Neuronal stem cell (in vitro differentiated cells): Measurements from ENCODE around the gene IFT43.
A peak's percentile ranks its signal among the peaks of the same experiment; 100 is the strongest.

Experiments used
- DNase-seq: peaks from one replicate; pipeline ENCODE4 v3.0.0-alpha.2; 2013; ENCODE audit warnings: low spot score
- H2AFZ ChIP-seq: one replicate; pipeline ENCODE4 v1.6.1; 2013; ENCODE audit warnings: mild to moderate bottlenecking, low read length, inconsistent platforms
- H2AK5ac ChIP-seq: 2 replicates; pipeline ENCODE4 v1.6.1; 2013; ENCODE audit warnings: low read depth, mild to moderate bottlenecking, inconsistent platforms, low read length, moderate library complexity, mixed read lengths
- H2BK120ac ChIP-seq: 2 replicates; pipeline ENCODE4 v1.6.1; 2013; ENCODE audit warnings: low read depth, mild to moderate bottlenecking, inconsistent platforms, low read length, moderate library complexity, mixed read lengths
- H2BK12ac ChIP-seq: one replicate; pipeline ENCODE4 v1.6.1; 2013; ENCODE audit warnings: low read length, inconsistent platforms
- H2BK15ac ChIP-seq: 2 replicates; pipeline ENCODE4 v1.6.1; 2013; ENCODE audit warnings: mild to moderate bottlenecking, low read length, inconsistent platforms, mixed read lengths
- H2BK5ac ChIP-seq: one replicate; pipeline ENCODE4 v1.6.1; 2013; ENCODE audit warnings: inconsistent platforms, mild to moderate bottlenecking, low read length, moderate library complexity
- H3K14ac ChIP-seq: one replicate; pipeline ENCODE4 v1.6.1; 2013; ENCODE audit warnings: low read length, inconsistent platforms
- H3K18ac ChIP-seq: 2 replicates; pipeline ENCODE4 v1.6.1; 2013; ENCODE audit warnings: low read length, inconsistent platforms
- H3K23ac ChIP-seq: 2 replicates; pipeline ENCODE4 v1.6.1; 2013; ENCODE audit warnings: low read depth, mild to moderate bottlenecking, mixed read lengths, low read length, inconsistent platforms; ENCODE audit not compliant: poor library complexity
- H3K27ac ChIP-seq: replicated peaks from 3 replicates; pipeline ENCODE4 v1.5.1; 2013; ENCODE audit warnings: low read length, inconsistent platforms
- H3K27me3 ChIP-seq, 3 experiments: 2 replicates each; pipeline ENCODE4 v1.6.1; 2013; ENCODE audit warnings: low read length in 3 of 3, mild to moderate bottlenecking in 2 of 3, inconsistent platforms in 1 of 3, low read depth in 1 of 3, mixed read lengths in 1 of 3, moderate library complexity in 1 of 3; ENCODE audit not compliant: control insufficient read depth in 3 of 3, insufficient read depth in 3 of 3
- H3K36me3 ChIP-seq, 2 donors: replicated peaks in 1 of 2; 2 replicates each; pipeline ENCODE4 v1.6.1; 2013; ENCODE audit warnings: low read length in 2 of 2; ENCODE audit not compliant: control insufficient read depth in 2 of 2, insufficient read depth in 2 of 2
- H3K4ac ChIP-seq: 2 replicates; pipeline ENCODE4 v1.6.1; 2013; ENCODE audit warnings: inconsistent platforms, mild to moderate bottlenecking, low read length, moderate library complexity
- H3K4me1 ChIP-seq, 2 donors: 1 replicate in 1 of 2; 2 replicates in 1 of 2; pipeline ENCODE4 v1.6.1; 2013; ENCODE audit warnings: low read length in 2 of 2, low read depth in 1 of 2; ENCODE audit not compliant: control insufficient read depth in 2 of 2, insufficient read depth in 1 of 2
- H3K4me2 ChIP-seq: one replicate; pipeline ENCODE4 v1.6.1; 2013; ENCODE audit warnings: mild to moderate bottlenecking, low read length, inconsistent platforms; ENCODE audit not compliant: insufficient read depth, poor library complexity, severe bottlenecking
- H3K4me3 ChIP-seq, 2 donors: 2 replicates each; pipeline ENCODE4 v1.5.1; 2013; ENCODE audit warnings: low read length in 2 of 2, mild to moderate bottlenecking in 2 of 2, inconsistent platforms in 1 of 2, moderate library complexity in 1 of 2
- H3K79me1 ChIP-seq: one replicate; pipeline ENCODE4 v1.6.1; 2013; ENCODE audit warnings: low read depth, mild to moderate bottlenecking, inconsistent platforms, low read length, moderate library complexity
- H3K9ac ChIP-seq: one replicate; pipeline ENCODE4 v1.6.1; 2013; ENCODE audit warnings: mild to moderate bottlenecking, low read depth, low read length, inconsistent platforms; ENCODE audit not compliant: poor library complexity
- H3K9me3 ChIP-seq, 2 donors: replicated peaks in 1 of 2; 2 replicates each; pipeline versions ENCODE3 to v1.6.1; 2013; ENCODE audit warnings: low read length in 2 of 2, mild to moderate bottlenecking in 2 of 2, inconsistent platforms in 1 of 2, low read depth in 1 of 2, mixed read lengths in 1 of 2, moderate library complexity in 1 of 2; ENCODE audit not compliant: control insufficient read depth in 2 of 2, insufficient read depth in 1 of 2
- H4K8ac ChIP-seq: one replicate; pipeline ENCODE4 v1.6.1; 2013; ENCODE audit warnings: low read depth, mild to moderate bottlenecking, inconsistent platforms, low read length, moderate library complexity
- H4K91ac ChIP-seq: one replicate; pipeline ENCODE4 v1.6.1; 2013; ENCODE audit warnings: low read length, low read depth, mild to moderate bottlenecking, inconsistent platforms; ENCODE audit not compliant: poor library complexity
- WGBS, 2 donors: extraction: QIAGEN DNeasy Blood & Tissue Kit; methylation state at CpG; one replicate each; pipeline ENCODE4 v1.1.7; 2013; ENCODE audit warnings: missing lambda C conversion rate in 2 of 2, mixed read lengths in 1 of 2; ENCODE audit not compliant: insufficient read length in 2 of 2, insufficient replicate concordance in 1 of 2; ENCODE audit errors: extremely low coverage in 2 of 2; 5-methylcytosine and 5-hydroxymethylcytosine counted together

The IFT43 gene

GRCh38 chr14:76088771-76089571 lies 103.4 kb downstream of the IFT43 start:
- Histone ChIP-seq H3K79me1 (no peaks in the 10 kb centered on the region), H3K9me3 (no peaks in the 10 kb centered on the region), H2BK15ac (no peak overlapping the region), H3K36me3 (no peaks in the 10 kb centered on the region), H3K27me3 (peaks cover 0 to 2% (median 0%) of the 10 kb centered on the region in 3 experiments), H3K9ac (no peak overlapping the region), H3K14ac (no peak overlapping the region), H2AK5ac (no peak overlapping the region), H2BK12ac (no peak overlapping the region), H3K27ac (no peak overlapping the region), H3K23ac (no peak overlapping the region), H3K18ac (no peak overlapping the region), H3K4me2 (no peak overlapping the region), H4K8ac (no peak overlapping the region), H4K91ac (no peak overlapping the region), H2BK5ac (no peak overlapping the region), H3K4ac (no peak overlapping the region), H2AFZ (peak overlapping the region; percentile 20), H3K4me3 (no peak overlapping the region), H3K4me1 (peaks cover 5 to 13% of the 10 kb centered on the region in 2 donors), H2BK120ac (no peak overlapping the region)
- DNase-seq = no peak
- WGBS, 2 donors = no CpG with 5 or more reads among the region's 16 CpGs

GRCh38 chr14:76089575-76089974 lies 104.0 kb downstream of the IFT43 start:
- H2AK5ac ChIP-seq = no peak overlapping the region
- DNase-seq = no peak
- no peak overlapping the region for H3K4me3 ChIP-seq
- no peak overlapping the region for H2BK5ac ChIP-seq
- no peak overlapping the region for H3K23ac ChIP-seq
- no peak overlapping the region for H2AFZ ChIP-seq
- no peak overlapping the region for H4K91ac ChIP-seq
- no peak overlapping the region for H4K8ac ChIP-seq
- H3K4ac ChIP-seq = no peak overlapping the region
- no peak overlapping the region for H3K4me2 ChIP-seq
- no CpG with 5 or more reads among the region's 6 CpGs for WGBS, 2 donors
- no peaks in the 10 kb centered on the region for H3K79me1 ChIP-seq
- no peak overlapping the region for H3K18ac ChIP-seq
- no peak overlapping the region for H2BK15ac ChIP-seq
- H3K36me3 ChIP-seq = no peaks in the 10 kb centered on the region
- H3K27ac ChIP-seq = no peak overlapping the region
- no peaks in the 10 kb centered on the region for H3K9me3 ChIP-seq
- no peak overlapping the region for H2BK12ac ChIP-seq
- H3K9ac ChIP-seq = no peak overlapping the region
- no peak overlapping the region for H3K14ac ChIP-seq
- peaks cover 0 to 2% (median 0%) of the 10 kb centered on the region in 3 experiments for H3K27me3 ChIP-seq
- H2BK120ac ChIP-seq = no peak overlapping the region
- peaks cover 2 to 9% of the 10 kb centered on the region in 2 donors for H3K4me1 ChIP-seq

- peaks cover 0 to 6% (median 0%) of the 10 kb centered on the region in 3 experiments for H3K27me3 ChIP-seq
- no peak overlapping the region for H2BK5ac ChIP-seq
- no peak for DNase-seq
- peaks cover 2 to 4% of the 10 kb centered on the region in 2 donors for H3K4me1 ChIP-seq
- H2BK15ac ChIP-seq = no peak overlapping the region
- no peak overlapping the region for H2AFZ ChIP-seq
- H3K36me3 ChIP-seq = no peaks in the 10 kb centered on the region
- H3K4me3 ChIP-seq = no peak overlapping the region
- no CpG with 5 or more reads among the region's 16 CpGs for WGBS, 2 donors
- H2BK120ac ChIP-seq = no peak overlapping the region
- peak overlapping the region; percentile 71 for H3K18ac ChIP-seq
- no peaks in the 10 kb centered on the region for H3K9me3 ChIP-seq
- peak overlapping the region; percentile 28 for H2AK5ac ChIP-seq
- H4K8ac ChIP-seq = no peak overlapping the region
- H3K9ac ChIP-seq = peak overlapping the region; percentile 5
- no peaks in the 10 kb centered on the region for H3K79me1 ChIP-seq
- H3K4me2 ChIP-seq = no peak overlapping the region
- no peak overlapping the region for H3K23ac ChIP-seq
- peak overlapping the region; percentile 50 for H3K14ac ChIP-seq
- H4K91ac ChIP-seq = no peak overlapping the region
- H3K4ac ChIP-seq = no peak overlapping the region
- no peak overlapping the region for H2BK12ac ChIP-seq
- H3K27ac ChIP-seq = no peak overlapping the region
These were observed 105.2 kb downstream of the IFT43 start for GRCh38 chr14:76090616-76091391.

GRCh38 chr14:76093077-76093476 lies 107.5 kb downstream of the IFT43 start:
- Histone ChIP-seq H2BK5ac (no peak overlapping the region), H3K14ac (no peak overlapping the region), H3K4me1 (peaks cover 2% of the 10 kb centered on the region in 2 donors), H2AK5ac (no peak overlapping the region), H2BK120ac (no peak overlapping the region), H3K4ac (no peak overlapping the region), H3K36me3 (no peaks in the 10 kb centered on the region), H3K23ac (no peak overlapping the region), H3K27ac (no peak overlapping the region), H3K79me1 (no peaks in the 10 kb centered on the region), H3K9me3 (no peaks in the 10 kb centered on the region), H3K27me3 (peaks cover 0 to 8% (median 0%) of the 10 kb centered on the region in 3 experiments), H3K9ac (no peak overlapping the region), H2BK15ac (no peak overlapping the region), H3K4me3 (no peak overlapping the region), H4K91ac (no peak overlapping the region), H3K18ac (no peak overlapping the region), H2BK12ac (no peak overlapping the region), H4K8ac (no peak overlapping the region), H2AFZ (no peak overlapping the region), H3K4me2 (no peak overlapping the region)
- no CpG with 5 or more reads among the region's 2 CpGs for WGBS, 2 donors
- DNase-seq = no peak
